NCI-H526 (cell line): ENCODE results near the gene MTA1.

Experiments
- DNase-seq, 2 experiments: peaks; one replicate each; lab custom pipeline; 2025; lab: John Stamatoyannopoulos, UW

Gene MTA1

DNA sequence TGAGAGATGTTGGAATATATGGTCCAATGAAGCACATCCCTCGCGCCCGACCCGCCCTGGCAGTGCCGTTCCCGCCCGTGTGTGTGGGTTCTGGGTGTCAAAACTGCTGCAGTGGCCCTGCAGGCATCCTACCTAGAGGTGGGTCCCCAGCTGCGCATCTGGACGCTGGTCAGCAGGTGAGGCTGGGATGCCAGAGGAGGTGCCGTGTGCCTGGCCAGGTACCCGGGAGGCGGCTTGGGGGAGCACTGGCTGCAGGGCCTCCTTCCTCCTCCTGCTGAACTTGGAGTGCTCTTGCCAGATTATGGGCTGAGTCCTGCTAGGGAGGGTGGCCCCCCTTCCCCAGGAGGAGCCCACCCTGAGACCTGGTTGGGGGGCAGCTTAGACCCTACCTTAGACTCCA lies 5.2 kb downstream of the MTA1 start:
- no peak for DNase-seq

DNA sequence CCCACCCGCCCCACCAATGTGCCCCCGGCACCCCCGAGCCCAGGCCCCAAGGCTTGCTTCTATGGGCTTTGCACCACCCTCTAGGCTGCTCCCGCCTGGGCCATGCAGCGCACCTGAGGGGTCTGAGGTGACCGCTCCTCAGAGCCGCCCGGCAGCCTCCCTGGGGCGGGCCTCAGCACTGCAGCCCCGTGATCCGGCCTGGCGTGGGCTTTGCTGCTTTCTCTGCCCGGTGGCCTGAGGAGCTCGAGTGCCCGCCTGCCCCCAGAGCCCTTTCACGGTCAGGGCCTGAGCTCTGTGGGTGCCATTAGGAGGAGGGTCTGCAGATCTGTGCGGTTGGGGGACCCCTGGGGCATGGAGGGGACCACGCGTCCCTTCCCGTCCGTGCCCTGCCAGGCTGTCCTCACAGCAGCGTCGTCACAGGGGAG lies 6.2 kb downstream of the MTA1 start:
- DNase-seq = no peak

DNA sequence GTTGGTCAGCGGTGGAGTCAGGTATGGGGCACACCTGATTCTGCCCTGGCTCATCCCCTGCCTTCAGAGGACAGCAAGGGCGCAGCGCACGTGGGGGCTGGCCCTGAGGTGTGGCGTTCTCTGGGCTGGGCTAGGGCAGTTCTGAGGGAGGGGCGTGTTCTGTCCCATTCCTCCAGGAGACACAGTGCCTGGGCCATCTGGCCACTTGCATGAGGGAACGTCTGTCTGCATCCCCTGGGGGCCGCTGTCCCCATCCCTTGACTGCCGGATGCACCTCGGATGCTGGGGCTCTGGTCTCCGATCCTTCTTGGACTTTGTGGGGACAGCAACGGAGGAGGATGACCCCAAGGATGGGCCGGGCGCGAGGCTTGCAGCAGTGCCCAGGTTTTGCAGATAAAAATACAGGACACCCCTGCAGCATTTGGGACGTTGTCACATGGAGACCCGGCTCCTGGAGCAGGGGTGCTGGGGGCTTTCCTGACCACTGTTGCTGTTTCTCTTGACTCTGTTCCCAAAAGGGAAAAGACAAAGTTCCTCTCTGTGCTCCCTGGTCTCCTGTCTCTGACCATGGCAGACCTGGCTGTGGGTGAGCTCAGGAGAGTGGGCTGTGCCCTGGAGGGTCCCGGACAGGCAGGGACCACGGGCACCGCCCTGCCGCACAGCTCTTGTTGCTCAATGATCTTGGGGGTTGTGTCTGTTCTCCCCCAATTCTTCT lies 6.9 kb downstream of the MTA1 start:
- no peak for DNase-seq

DNA sequence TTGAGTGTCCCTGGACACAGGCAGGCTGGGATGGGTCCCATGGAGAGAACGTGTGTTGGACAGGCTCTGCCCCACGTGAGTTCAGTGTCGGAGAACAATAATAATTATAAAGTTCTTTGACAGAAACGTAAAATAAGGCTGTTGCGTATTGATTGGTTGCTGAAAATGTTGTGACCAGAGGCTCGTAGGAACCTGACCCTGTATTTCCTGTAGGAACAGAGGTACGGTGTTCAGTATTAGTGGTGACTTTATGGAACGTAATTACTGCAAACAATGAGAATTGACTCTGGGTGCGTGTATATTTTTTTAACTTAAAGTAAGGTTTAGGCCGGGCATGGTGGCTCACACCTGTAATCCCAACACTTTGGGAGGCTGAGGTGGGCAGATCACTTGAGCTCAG lies 7.8 kb downstream of the MTA1 start:
- no peak for DNase-seq

DNA sequence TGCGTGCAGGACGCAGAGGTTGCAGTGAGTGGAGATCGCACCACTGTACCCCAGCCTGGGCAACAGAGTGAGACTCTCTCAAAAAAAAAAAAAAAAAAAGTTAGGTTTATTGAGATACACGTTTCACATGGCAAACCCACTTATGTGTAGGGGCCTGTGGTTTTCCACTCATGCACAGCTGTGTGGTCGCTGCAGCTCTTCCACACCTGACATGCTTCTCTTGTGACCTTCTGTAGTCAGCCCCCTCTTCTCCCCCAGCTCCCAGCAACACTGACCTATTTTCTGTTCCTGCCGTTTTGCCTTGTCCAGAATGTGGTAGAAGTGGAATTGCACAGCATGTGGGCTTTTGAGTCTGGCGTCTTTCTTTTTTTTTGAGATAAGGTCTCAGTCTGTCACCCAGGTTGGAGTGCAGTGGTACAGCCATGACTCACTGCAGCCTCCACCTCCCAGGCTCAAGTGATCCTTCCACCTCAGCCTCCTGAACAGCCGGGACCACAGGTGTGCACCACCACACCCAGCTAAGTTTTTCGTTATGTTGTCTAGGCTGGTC lies 8.4 kb downstream of the MTA1 start:
- DNase-seq = no peak

DNA sequence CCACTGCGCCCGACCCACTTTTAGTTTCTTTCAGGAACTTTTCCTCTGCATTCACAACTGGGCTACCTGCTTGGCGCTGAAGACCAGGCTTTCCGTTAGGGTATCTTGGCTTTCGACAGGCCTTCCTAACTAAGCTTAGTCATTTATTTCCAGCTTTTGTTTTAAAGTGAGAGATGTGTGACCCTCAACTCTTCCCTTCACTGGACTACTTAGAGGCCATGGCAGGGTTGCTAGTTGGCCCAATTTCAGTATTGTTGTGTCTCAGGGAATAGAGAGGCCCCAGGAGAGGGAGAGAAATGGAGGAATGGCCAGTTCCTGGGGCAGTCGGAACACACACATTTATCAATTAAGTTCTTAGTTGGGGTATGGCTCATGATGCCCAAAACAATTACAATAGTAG lies 10.4 kb downstream of the MTA1 start:
- DNase-seq = no peak

DNA sequence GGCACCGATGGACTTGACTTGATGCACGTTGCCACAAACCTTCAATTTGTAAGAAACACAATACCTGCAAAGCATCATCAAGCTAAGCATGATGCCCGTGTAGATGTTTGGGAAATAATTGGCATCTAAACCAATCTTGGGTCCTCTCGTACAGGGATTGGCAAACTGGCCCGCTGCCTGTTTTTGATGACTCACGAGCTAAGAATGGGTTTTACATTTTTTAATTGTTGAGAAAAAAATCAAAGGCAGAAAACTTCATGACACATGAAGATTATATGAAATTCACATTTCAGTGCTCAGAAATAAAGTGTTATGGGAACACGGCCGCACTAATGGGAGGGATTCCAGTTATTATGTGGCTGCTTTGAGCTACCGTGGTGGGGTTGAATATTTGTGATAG lies 10.9 kb downstream of the MTA1 start:
- no peak for DNase-seq

DNA sequence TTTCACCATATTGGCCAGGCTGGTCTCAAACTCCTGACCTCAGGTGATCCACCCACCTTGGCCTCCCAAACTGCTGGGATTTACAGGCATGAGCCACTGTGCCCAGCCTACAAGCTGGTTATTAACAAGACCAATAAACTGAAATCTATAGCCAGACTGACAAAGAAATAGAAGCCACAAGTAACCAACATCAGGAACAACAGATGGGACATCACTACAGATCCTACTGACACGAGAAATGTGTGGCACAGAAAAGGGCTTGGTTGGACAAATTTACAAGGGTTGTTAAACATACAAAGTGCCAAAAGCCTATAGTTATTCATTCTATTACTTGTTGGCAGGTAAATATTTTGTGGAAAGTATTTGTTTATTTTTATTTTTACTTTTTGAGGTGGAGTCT lies 11.6 kb downstream of the MTA1 start:
- DNase-seq = no peak

DNA sequence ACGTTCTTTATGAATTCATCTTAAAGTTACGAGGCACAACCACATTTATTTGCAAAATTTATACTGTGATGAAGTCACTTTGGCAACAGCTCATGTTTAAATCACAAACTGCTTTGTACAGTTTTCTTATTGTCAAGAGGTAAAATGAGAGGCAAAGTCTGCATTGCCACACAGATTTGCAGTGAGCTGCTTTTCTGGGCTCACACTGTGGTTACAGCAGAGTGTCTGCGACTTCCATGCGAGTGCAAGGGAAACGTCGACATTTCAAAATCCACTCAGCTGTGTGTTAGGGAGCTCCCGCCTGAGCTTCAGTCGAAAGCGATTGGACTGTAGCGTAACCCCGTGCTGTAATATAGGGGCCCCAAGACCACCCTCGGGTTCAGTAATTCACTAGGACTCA lies 13.0 kb downstream of the MTA1 start:
- DNase-seq = no peak

DNA sequence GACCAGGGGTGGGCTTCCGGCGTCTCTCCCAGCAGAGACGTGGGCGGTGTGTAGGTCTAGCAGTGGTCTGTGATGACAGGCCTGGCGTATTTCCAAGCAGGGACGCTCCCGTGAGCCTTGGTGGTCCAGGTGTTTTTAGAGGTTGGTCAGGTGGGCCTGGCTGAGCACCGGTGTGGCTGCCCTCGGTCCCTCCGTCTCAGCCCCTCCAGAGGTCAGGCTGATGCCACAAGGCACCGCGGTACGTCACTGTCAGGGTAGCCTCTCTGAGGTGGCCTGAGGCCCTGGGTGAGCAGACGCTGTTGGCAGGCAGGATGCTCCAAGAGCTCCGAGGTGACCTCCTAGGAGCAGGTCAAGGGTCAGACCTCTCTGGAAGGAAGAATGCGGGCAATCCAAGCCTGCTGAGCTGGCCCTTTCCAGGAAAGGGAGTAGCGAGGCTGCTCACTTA lies 13.6 kb downstream of the MTA1 start:
- DNase-seq = no peak

DNA sequence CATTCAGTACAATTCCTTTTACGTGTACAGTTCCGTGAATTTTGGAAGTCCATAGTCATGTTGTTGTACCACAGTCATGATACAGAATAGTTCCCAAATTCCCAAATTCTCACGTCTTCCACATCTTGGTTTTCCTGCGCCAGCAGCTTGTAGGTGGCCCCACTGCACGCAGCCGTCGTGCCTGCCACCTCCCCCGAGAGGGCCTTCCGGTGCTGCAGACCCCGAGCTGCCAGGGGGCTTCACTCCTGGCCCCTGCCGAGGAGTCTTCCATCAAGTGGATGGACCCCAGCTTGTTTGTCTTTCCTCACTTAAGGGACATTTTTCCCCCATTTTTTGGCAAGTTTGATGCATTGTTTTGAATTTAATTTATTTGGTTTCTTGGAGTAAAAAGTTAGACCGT lies 16.8 kb downstream of the MTA1 start:
- no peak for DNase-seq

DNA sequence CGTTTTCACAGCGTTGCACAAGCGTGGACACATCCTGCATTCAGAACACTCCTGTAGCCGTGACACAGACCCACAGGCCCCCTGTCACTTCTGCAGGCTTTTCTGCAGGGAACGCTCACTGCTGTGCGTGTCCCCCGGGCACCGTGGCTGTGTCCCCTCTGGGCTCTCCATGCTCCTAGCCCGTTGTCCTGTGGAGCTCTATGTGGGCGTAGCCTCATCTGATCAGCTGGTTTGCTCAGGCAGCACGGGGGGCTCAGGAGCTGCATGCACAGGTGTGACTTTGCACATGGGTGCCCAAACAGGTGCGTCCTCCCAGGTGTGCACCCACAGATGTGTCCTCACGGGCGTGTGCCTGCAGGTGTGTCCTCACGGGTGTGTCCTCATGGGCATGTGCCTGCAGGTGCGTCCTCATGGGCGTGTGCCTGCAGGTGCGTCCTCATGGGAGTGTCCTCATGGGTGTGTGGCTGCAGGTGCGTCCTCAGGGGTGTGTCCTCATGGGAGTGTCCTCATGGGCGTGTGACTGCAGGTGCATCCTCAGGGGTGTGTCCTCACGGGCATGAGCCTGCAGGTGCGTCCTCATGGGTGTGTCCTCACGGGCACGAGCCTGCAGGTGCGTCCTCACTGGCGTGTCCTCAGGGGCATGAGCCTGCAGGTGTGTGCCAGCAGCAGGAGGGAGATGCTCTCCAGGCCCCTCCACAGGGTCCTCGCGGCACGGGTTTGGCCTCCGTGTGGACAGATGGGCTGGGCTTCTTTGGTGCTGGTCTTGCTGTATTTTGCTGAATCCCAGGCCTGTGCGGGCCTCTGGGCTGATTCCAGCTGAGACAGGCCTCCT lies 17.5 kb downstream of the MTA1 start:
- peak; percentile 84 to 86 for DNase-seq

DNA sequence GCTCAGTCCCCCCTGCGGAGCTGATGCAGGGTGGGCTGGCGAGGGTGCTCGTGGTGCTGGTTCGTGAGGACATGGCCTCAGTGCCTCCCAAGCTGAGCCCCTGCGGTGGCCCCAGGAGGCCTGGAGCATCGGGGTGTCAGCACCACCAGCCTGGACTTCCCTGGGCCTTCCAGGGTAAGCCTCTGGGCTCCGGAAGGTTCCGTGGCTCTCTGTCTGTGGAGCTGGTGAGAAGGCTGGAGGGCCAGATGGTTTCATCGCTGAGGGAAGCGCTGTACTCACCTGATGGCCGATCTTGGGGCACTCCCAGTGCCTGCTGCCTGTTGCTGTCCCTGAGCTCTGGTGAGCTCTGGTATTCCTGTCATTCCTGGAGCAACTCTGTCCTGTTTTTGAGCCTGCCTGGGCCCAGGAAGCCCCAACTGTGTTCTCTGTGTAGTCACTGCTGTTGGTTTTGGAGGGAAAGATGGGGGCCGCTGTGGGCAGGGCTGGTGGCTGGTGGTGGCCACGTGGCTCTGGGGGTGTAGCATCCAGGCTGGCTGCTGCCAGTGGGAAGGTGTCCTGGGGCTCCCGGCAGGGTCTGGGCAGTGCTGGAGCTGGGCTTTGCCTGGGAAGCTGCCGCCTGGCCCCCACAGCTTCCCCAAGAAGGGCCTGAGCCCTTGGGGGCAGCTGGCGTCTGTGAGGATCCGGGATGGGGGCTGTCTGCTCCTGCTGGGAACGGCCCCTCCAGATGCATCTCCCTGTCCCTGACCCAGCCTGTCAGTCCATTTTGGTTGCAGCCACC lies 18.3 kb downstream of the MTA1 start:
- no peak for DNase-seq

DNA sequence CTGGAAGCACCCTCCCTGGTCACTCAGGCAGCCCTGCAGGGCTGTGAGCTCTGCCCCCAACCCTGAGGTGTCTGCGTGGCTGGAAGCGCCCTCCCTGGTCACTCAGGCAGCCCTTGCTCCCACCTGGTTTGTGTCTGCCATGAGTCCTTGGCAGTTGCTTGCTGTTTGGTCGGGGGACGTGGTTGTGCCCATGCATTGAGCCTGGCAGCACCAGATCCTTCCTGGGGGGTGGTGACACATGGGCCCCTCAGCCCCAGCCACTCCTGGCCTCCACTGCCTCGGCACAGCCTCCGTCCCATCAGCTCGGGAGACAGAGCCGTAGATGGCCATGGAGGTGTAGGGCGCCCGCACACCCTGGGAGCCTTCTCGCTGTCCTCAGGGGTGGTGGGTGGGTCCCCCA lies 19.6 kb downstream of the MTA1 start:
- no peak for DNase-seq

DNA sequence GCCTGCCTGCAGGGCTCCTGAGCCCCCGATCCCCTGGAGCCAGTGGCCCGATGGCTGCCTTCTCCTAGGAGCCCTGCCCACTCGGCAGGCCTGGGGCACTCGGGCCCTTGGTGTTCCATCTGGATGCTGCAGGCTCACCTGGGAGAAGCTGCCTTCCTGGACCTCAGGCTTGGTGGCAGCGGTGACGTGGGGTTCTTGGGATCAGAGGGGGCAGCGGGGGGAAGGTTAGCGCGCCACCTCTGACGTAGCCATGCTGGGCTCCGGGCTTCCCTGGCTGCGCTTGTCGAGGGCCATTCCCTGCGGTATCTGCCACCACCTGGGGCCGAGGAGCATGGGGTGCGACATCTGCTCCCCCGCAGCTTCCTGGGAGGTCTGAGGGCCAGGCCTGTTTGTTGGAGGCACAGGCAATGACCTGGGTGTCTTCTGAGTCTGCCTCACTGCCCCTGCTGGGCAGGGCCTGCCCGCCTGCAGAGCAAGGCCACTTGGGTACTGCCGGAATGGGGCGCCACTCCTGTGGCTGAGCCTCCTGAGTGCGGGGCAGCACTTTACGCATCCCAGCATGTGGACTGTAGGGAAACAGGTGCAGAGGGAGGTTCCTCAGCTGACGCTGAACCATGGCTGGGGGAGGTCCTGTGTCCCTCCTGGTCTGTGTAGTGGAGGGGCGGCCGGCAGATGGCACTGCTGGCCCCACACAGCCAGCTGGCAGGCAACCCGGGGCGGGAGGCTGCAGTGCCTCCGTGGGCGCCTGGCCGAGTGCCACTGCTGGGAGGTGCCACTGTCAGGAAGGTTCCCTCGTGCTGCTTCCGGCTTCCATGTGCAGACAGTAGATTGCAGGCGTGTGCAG lies 20.3 kb downstream of the MTA1 start:
- DNase-seq = no peak

DNA sequence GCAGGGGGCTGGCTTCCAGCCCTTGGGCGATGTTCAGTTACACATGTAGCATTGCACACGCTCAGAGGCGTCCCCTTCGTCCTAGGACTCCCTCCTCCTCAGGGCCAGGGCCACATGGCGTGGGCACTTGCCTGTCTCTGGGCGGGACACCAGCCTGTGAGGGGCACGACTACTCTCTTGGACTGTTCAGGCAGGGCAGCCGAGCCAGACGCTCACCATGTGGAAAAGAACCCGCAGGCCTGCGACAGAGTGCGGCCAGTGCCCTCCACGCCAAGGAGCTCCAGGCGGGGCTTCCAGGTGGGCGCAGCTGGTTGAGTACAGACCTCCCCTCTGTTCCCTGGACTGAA lies 20.9 kb downstream of the MTA1 start:
- DNase-seq = no peak

DNA sequence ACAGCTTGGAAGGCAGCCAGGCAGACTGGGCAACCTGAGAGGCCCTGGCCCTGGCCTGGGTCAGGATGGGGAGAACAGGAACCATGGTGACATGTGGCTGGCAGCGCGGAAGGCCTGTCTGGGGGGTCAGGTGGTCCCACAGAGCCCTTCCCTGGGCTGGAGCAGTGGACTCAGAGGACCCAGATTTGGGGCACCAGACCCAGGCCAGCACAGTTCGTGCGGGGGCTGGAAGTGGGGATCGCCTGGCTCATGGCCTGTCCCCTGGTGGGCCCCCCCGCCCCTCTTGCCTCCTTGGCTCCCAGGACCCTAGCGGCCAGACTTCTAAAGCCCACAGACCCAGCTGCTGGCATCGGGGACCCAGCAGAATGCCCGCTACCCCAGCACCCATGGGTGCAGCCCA lies 21.4 kb downstream of the MTA1 start:
- no peak for DNase-seq

DNA sequence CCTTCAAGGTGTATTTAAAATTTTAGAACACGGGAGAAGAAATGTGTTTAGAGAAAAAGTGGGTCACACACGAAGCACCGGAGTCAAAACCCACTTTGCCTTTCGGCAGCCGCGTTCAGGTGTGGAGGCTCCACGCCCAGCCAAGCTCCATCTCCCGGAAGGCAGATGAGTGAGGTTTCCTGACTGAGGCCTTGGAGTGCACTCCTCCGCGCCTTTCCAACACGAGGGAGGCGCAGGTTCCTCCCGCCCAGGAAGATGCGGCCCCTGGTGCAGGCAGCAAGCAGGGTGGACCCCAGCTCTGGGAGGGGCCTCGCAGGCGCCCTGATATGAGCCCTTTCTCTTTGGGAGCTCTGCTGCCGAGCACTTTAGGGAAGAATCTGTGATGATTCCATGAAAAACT lies 22.5 kb downstream of the MTA1 start:
- no peak for DNase-seq

DNA sequence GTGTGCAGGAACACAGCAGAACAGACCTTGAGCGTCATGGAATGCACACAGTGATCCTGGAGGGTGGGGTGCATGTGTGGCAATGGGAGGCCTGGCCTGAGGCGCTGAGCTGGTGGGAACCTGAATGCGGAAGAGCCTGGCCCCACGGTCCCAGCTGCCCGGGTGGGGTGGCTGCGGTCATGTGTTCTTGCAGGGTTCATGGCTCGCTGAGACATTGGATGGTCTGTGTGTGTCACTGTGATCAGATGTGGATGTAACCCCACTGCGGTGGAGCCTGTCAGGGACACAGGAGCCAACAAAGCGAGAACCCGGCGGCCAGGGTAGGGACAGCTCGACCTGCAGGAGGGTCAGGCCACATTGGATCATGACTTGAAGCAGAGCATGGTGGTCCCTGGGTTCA lies 23.2 kb downstream of the MTA1 start:
- no peak for DNase-seq

DNA sequence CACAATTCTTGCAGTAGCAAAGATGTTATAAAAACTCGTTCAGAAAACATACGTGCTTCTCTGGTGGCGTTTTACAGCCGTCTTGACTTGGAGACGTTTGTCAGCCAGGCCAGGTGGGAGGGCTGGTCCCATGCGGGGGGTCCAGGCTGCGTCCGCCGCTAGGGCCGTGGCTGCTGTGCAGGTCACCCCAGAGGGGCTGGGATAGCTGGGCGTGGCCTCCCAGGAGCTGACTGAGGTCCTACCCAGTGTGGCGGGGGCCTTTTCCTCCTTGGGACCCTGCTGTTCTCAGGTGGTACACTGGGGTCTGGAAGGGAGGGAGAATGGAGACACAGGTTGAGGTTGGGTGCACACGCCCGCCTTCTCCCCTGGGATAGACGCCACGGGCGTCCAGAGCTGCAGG lies 25.2 kb downstream of the MTA1 start:
- DNase-seq = no peak

DNA sequence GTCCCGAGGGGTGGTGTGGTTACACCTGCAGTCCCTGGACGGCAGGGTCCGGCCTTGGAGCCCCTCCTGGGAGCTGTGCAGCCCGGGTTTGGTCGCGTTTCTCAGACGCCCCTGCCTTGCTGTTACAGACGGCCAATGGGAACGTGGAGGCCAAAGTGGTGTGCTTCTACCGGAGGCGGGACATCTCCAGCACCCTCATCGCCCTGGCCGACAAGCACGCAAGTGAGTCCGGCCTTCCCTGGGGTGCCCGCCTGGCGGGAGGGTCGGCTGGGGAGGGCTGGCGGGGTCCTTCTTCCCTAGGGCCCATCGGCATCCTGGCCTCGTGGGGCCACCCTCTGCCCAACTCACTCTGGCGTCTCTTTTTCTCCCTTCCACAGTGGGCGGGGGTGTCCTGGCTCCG lies 25.7 kb downstream of the MTA1 start:
- DNase-seq = no peak
